ENCODE results near the gene DPYSL3. TPM values are rescaled to one million over a fixed set of nuclear protein-coding genes. Genes with fewer than 3 reads are reported as not detected.

The DPYSL3 gene
- total RNA-seq, 1 experiment from 2014 or later, result 17.2 TPM

GRCh38 chr5:147404706-147405105 lies 105.2 kb downstream of the DPYSL3 start:
- intact Hi-C loops (cut with micrococcal nuclease), result no loop called here
- H3K27ac ChIP-seq (ENCODE audit: low read depth, low read length), result peak overlapping the region; percentile 62
- no peaks in the 10 kb centered on the region for H3K9me3 ChIP-seq (ENCODE audit: control insufficient read depth in 1 of 2, insufficient read depth in 1 of 2, low read depth in 1 of 2, low read length in 2 of 2)
- peak overlapping the region; percentile 33 for H3K9ac ChIP-seq (ENCODE audit: low read length)
- no peaks in the 10 kb centered on the region for H3K27me3 ChIP-seq (ENCODE audit: insufficient read depth, low read length)
- TF ChIP-seq ZFX (IDR thresholded peaks at IDR 0.05) (no peak), CTCF (IDR thresholded peaks at IDR 0.05 in 2 of 3, conservative IDR thresholded peaks at IDR 0.05 in 1 of 3; ENCODE audit: borderline replicate concordance in 1 of 3, insufficient read depth in 1 of 3, low read depth in 2 of 3, low read length in 2 of 3) (no peak), EGR1 (IDR thresholded peaks at IDR 0.05; ENCODE audit: low read depth) (no peak), ELF1 (IDR thresholded peaks at IDR 0.05; ENCODE audit: borderline replicate concordance, low read depth) (no peak), EZH2 (IDR thresholded peaks at IDR 0.05) (no peak), ZBTB33 (IDR thresholded peaks at IDR 0.05; ENCODE audit: extremely low read depth, insufficient replicate concordance, low read length) (no peak), YY1 (IDR thresholded peaks at IDR 0.05; ENCODE audit: extremely low read depth, insufficient replicate concordance, low read depth, low read length) (no peak), MAX (IDR thresholded peaks at IDR 0.05) (no peak), TCF7L2 (IDR thresholded peaks at IDR 0.05; ENCODE audit: borderline replicate concordance, extremely low read depth, insufficient read depth, insufficient read length) (no peak), RAD21 (IDR thresholded peaks at IDR 0.05; ENCODE audit: low read depth) (no peak), SP1 (IDR thresholded peaks at IDR 0.05; ENCODE audit: low read depth) (no peak; the same call in 1 of the 2 replicates)
- DNase-seq (ENCODE audit: low read depth, low spot score), result no peak
- H3K79me2 ChIP-seq (ENCODE audit: insufficient read depth, low read length), result no peaks in the 10 kb centered on the region
- peak overlapping the region; percentile 71 for H3K4me2 ChIP-seq (ENCODE audit: low read length)
- ChIA-PET RAD21 (ENCODE audit: low non-redundant PET in 1 of 2, low total read pairs in 2 of 2, uncharacterized antibody in 2 of 2, unreplicated experiment in 2 of 2) (no interaction called here), CTCF (interaction anchor here (1.2 kb wide), 1 partner anchor 16 kb away, joined by 3 read pairs; no protein-coding TSS in a partner anchor), POLR2A (no interaction called here)
- H3K9me2 ChIP-seq (ENCODE audit: insufficient read depth), result no peaks in the 10 kb centered on the region
- H3K36me3 ChIP-seq (ENCODE audit: control insufficient read depth in 1 of 2, insufficient read depth in 2 of 2, low read length in 2 of 2), result no peaks in the 10 kb centered on the region
- H2AFZ ChIP-seq (ENCODE audit: low read depth, low read length, poor library complexity, severe bottlenecking), result no peak overlapping the region
- peak; percentile 51 for ATAC-seq
- peaks cover 15 to 25% of the 10 kb centered on the region in 2 experiments for H3K4me1 ChIP-seq (ENCODE audit: control insufficient read depth in 1 of 2, insufficient read depth in 2 of 2, low read length in 2 of 2)
- BruUV-seq (replicated peaks), result no TSS peak
- H3K4me3 ChIP-seq (replicated peaks in 1 of 2; ENCODE audit: low read depth in 1 of 2, low read length in 2 of 2), result peak overlapping the region in 1 of 2 experiments; percentile 24; a peak in 1 of 4 replicates
- H4K20me1 ChIP-seq (ENCODE audit: insufficient read depth), result no peaks in the 10 kb centered on the region
